Activated gamma-delta T cell treated with anti-CD3 and anti-CD28 coated beads, Interleukin-2, amount 50 U/mL, for 16 hours (primary cell): ENCODE results near the gene HOXC4.

Experiments used
- DNase-seq: peaks from one replicate; pipeline ENCODE4 v3.0.0-alpha.2; 2020; ENCODE audit warnings: low read depth

HOXC4 gene

DNA sequence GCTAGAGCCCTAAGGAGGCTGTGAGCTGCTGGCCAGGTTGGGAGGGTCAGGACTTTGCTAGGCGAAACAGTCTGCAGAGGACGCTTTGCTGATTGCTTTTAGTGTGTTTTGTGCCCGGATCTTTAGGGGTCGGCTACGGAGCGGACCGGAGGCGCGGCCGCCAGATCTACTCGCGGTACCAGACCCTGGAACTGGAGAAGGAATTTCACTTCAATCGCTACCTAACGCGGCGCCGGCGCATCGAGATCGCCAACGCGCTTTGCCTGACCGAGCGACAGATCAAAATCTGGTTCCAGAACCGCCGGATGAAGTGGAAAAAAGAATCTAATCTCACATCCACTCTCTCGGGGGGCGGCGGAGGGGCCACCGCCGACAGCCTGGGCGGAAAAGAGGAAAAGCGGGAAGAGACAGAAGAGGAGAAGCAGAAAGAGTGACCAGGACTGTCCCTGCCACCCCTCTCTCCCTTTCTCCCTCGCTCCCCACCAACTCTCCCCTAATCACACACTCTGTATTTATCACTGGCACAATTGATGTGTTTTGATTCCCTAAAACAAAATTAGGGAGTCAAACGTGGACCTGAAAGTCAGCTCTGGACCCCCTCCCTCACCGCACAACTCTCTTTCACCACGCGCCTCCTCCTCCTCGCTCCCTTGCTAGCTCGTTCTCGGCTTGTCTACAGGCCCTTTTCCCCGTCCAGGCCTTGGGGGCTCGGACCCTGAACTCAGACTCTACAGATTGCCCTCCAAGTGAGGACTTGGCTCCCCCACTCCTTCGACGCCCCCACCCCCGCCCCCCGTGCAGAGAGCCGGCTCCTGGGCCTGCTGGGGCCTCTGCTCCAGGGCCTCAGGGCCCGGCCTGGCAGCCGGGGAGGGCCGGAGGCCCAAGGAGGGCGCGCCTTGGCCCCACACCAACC, 23.9 kb upstream of the HOXC4 start:
- no peak for DNase-seq

DNA sequence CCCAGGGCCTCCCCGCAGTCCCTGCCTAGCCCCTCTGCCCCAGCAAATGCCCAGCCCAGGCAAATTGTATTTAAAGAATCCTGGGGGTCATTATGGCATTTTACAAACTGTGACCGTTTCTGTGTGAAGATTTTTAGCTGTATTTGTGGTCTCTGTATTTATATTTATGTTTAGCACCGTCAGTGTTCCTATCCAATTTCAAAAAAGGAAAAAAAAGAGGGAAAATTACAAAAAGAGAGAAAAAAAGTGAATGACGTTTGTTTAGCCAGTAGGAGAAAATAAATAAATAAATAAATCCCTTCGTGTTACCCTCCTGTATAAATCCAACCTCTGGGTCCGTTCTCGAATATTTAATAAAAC, 23.2 kb upstream of the HOXC4 start:
- DNase-seq: no peak

DNA sequence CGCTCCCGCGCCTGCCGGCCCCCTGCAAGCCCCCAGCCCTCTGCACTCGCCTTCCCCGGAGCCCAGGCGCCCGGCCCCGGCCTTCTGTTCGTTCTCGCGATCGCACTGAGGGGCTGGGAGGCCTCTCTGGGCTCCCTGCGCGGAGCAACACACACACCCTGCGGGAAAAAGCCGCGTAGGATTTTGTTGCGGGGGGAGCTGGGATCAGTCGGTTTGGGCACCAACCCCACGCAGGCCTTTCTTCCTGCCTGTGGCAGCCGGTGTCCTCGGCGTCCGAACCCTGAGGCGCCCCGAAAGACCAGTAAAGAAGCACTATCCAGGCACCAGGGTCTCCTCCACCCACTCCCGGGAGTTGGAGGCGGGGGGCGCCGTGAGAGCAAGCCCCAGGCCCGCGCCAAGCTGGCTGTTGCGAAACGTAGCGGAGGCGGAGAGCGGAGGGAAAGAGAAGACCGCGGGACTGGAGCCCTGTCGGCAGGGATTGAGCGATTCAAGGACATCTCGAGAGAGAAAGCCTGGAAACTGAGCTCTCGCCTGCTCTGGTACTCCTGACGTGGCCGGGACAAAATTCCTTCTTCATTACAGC, 22.7 kb upstream of the HOXC4 start:
- no peak for DNase-seq

DNA sequence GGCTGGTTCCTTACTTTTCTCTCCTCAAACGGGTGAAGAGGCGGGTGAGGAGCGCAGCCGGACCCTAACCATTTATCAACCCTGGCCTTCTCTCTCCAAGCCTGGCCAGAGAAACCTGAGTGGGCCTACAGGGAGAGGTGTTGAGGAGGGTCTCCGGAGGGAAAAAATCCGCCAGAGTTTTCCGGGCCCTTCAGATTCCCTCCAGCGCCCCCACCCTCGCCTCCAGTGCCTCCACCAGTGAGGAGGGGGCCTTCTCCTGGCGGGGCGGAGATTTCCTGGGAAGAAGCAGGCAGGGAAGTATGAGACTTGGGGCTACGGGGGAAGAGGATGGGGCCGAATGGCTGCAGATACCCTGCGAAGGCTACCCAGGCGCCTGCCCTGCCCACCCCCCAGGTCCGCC, 22.2 kb upstream of the HOXC4 start:
- DNase-seq: no peak

DNA sequence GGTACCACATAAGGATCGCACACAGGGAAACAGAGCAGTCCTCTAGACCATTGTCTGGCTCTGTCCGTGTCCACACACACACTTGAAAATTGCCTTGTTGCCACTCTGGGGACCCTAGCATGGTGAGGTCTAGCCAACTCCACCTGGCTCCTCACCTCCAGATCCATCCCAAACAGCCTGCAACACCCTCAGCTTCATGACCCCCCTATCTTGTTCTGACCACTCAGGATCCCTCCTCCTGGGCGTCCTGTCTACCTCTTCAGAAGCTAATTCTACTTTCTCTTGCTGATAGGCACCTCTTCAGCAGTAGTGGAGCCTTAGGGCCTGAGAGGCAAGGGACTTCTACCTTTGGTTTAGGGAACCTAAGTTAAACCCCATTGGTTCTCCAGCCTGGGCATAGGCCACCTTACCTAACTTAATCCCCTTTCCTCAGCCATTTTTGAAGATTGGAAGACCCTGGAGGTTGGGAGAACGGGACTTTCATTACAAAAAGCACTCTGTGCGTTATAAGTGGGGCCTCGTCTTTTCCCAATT, 21.5 kb upstream of the HOXC4 start:
- no peak for DNase-seq

DNA sequence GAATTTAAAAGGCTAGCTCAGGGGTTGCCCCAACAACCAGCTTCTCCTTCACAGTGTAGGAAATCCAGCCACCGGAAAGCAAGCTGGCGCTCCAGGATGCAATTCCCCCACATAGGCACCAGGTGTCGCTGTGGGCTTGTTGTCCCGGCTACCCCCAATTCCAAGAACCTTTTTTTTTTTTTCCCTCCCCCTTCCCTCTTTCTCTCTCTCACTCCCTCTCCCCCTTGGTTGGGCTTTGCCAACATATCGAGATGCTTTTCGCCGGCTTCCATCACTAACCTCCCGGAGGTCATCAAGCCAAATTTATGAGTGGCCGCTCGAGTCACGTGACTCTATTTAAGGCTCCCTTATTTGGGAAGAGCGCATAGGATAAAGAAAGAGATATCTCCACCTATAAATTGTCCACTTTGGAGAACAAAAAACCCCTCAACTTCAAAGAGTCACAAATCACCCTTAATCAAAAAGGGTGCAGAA, 21.0 kb upstream of the HOXC4 start, which contains the start of gene HOXC5:
HOXC5 (plus strand) TSS at position 424 of the 474 bp plus-strand sequence. CDS start 73 bp downstream, outside the sequence.
- peak; percentile 42 for DNase-seq

DNA sequence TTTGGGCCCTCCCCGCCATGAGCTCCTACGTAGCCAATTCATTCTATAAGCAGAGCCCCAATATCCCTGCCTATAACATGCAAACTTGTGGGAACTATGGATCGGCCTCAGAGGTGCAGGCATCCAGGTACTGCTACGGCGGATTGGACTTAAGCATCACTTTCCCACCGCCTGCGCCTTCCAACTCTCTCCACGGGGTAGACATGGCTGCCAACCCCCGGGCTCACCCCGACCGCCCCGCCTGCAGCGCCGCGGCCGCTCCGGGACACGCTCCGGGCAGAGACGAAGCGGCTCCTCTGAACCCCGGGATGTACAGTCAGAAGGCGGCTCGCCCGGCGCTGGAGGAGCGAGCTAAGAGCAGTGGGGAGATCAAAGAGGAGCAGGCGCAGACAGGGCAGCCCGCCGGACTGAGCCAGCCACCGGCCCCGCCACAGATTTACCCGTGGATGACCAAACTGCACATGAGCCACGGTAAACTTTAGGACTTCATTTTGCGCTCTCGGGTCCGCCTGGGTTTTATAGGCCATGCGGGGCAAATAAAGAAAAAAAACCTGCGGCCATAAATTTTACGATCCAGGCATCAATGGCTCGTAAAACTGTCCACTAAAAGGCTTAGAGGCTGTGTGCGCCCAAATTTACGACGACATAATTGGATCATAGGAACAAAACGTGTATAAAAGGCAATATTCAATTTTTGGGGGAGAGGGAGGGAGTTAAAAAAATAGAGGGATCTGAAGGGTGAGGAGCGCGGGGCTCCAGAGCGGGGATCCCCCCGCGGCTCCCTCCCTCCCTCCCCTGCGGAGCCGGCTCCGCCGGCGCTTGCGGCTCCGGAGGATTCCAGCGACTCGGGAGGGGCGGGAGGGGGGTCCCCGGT, 20.3 kb upstream of the HOXC4 start:
- no peak for DNase-seq

DNA sequence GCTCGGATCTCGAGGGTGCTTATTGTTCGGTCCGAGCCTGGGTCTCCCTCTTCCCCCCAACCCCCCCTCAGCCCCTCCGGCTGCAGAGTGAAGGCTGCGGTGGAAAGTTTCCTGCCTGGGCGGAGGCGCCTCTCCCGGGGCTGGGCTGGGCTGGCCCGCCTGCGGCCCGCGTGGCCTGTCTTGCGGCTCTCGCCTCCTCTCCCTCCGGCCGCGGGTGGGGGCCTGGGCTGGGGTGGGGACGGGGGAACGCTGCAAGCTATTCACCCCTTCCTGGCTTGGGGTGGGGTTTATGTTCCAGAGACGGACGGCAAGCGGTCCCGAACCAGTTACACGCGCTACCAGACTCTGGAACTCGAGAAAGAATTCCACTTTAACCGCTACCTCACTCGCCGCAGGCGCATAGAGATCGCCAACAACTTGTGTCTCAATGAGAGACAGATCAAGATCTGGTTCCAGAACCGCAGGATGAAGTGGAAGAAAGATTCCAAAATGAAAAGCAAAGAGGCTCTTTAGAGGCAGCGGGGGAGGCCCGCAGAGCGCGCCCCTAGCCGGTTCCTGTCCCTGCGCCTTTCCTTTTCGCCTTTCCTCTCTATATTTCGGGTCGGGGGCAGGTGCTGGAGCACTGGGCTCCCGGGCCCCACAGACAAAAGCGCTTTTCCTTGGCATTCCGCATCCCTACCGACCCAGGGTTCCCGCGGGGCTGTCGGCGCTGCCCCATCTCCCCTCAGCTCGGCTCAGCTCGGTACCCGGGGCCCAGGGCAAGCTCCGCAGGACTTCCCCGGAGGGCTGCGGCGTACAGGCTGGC, 19.5 kb upstream of the HOXC4 start:
- no peak for DNase-seq

DNA sequence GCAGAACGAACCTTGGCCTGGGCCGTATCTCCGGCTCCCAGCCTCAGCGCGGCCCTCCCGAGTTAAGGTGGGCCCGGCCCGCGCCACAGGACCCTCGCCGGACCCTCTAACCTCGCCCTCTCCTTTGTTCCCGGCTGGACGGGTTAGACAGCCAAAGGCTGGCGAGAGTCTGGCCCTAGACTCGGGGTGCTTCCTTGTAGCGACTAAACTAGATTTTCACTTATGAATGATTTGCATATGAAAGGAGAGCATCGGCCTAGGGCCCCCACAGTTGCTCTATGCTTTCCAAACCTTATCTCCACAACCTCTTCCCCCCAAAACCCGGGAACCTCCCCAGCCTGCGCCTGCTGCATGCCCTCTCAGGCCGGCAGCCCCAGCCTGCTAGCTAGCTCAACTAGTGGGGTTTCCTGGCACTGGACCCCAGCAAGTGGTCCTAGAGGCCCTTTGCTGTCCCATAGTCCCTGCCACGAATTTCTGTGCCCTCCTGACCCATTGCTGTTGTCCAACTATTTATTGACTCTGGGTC, 18.8 kb upstream of the HOXC4 start:
- no peak for DNase-seq

DNA sequence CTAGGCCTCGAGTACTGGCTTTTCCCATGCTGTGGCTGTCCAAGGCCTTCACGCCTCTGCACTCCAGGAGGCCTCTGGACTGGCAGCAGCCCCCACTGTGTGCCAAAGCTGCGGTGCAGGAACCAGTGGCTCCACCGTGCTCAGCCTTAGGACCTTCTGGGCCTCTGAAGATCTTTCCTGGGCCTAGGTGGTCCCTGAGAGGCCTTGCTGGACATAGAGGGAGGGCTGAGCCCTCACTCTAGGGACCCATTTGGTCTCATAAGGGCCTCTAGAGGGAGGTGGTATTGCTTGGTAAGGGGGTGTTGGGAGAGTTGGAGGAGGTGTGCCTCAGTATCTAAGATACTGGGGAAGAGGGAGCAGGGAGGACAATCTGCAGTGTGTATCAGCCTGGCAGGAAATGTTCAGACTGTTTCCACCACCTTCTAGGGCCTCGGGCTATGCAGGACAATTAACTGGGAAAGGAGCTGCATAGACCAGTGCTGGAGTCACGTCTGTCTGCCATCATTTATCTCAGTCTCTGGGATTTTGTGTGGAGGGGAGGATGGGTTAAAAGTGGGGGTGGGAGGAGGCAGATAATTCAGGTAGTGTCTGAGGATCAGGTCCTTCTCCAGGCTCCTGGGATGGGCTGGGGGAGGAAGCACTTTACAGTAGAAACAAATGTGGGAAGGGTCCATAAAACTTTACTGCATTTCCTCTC, 17.9 kb upstream of the HOXC4 start:
- no peak for DNase-seq

DNA sequence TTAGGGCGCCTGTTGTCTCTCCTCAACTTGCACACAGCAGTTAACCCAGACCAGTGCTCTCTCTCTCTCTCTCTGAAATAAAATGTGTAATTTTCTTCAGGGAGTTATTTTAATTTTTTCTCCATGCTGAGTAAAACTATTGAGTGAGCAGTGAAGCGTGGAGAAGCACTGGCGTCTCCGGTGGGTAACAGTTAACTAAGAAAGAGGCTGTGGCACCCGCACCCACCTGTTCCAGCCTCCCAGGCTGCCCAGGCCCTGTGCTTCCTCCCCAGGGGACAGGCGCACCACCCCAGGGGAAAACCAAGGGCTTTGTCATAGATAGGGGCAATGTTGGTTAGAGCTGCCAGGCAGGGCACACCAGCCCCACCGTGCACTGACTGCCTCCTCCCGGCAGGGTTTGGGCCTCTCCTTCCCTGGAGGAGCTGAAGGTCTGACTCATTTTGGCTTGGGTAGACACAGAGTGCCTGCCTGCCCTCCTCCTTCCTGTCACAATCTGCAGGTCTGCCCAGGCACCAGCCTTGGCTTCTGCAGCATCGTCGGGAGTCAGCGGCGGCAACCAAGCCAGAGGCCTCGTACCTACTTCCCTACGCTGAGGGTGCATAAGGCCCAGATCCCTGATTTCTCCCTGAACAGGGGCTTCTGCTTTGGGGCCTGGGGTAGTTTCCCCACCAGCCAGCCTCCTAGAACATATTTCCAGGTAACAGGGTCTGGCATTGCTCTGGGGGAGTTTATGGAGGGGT, 16.8 kb upstream of the HOXC4 start:
- no peak for DNase-seq

DNA sequence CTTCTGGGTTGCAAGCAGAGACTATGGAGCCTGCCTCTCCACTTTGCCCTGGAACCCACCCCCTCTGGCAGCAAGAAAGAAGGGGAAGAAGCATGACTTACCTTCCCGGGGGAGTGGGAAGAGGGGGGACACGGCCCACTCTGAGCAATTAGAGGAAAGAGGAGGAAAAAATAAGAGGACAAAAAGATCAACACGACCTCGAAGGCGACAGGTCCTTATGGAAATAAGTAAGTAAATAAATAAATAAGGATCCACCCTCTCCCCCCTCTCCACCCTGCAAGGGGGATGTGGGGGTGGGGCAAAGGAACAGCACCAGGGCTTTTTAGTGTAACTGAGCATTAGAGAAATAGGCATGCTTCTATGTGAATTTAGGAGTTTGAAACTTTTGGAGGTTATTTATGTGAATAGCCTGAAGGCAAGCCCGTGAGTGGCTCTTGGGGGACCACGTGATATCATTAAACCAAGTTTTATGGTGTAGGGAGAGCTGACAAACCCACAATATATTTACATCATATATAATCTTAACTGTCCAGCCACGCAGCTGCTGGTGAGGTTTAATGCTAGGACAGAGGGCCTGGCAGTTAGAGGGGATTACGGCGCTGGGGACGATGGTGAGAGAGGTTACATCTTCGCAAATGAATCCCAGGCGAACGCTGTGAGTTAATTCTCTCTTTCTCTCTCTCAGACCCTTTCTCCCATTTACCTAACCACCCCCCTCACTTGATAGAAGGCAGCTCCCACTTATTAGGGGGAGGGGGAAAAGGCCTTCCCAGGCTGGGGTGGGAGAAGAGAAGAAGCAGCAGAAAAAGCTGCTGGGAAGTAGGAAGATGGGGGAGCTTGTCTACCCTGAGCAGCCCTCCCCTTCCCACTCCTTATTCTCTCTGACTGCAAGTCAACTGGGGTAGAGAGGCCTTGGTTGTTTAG, 16.0 kb upstream of the HOXC4 start:
- DNase-seq: no peak

DNA sequence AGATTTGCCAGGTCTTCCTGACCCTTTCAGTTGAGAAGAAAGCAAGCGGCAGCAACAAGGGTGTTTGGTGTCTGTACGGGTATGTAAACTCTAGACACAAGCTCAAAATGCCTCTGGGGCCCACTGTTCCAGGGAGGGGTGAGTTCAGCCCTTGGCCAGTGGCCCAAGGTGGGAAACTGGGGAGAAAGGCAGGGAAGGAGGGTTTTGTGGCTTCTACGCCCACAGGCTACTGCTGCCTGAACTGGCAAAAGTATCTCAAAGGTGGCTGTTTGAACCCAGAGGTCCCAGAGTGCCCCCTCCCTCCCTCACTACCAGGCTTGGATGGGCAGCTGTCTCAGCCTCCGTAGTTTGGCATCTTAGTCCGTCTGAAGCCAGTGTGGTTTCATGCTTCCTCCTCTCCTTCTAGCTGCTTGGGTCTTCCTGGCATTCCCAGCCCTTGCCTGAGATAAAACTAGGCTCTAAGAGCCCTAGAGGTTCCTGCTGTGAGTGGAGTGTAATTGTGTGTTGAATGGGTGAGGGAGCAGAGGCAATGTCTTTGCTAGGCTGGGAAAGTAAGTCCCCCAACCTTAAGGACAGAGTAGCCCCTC, 15.3 kb upstream of the HOXC4 start:
- DNase-seq: no peak

DNA sequence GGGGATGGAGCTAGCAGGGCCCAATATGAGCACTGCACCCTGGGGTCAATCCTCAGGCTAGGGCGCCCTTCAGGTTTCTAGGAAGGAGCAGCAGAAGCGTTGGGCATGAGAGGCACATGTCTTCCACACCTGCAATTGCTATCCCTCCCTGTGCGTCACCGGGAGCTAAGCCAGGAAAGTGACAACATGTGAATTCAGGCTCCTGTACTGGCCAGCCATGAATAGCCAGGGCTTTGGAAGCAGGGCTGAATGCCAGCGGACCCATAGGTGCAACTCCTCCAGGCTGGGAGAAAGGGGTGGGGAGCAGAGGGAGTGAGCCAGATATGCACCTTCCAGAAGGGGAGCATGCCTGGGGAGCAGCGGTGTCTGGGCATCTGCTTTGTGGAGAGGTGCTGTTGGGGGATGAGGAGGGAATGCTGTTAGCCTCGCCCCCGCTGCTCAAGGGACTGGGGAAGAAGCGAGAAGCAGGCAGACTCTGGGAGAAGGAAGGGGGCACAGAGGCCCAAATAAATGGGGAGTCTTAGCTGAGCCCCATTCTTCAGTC, 14.7 kb upstream of the HOXC4 start:
- no peak for DNase-seq

DNA sequence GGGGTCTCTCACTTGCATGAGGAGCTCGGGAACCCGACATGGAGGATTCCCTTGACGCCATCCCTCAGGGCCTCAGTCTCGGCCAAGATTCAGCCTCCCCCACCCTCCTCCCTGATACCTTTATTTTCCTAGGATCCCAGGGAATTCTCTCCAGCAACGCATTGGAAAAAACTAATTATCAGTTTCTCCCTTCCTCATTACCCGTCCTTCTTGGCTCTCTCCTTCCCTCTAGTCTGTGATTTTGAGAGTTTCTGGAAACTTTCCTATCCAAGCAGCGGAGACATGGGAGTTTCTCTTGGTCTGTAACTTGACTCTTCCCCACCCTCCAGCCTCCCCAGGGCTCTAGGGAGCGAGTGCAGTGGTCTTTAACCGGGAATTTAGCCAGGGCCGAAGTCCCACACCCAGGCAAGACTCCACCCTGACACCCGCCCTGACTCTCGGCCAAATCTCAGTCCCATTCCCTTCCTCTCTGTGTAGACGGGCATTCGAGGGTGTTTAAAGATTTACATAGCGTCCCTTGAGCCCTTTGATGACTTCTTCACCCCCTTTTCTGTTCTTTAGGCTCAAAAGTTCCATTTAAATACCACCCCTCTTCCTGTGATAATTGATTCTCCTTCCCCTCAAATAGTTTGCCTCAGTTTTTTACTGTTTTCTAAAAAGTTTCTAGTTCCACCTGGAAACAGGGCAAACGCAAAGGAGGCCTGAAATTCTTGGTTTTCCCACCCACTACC, 14.1 kb upstream of the HOXC4 start:
- no peak for DNase-seq

DNA sequence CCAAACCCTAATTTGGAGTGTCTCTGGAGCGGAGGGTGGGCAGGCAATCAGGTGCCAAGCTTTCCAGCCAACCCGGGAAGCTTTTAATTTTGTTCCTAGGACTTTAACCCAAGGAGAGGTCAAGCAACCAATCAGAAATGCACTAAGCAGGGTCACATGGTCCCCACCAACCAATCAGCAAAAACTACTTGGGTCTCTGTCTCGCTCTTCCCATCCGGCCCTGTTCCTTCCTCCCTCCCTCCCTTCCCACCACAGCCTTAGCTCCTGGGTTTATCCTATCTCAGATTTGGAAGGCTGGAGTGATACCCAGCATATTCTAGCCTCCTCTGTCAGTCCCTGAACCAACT, 13.5 kb upstream of the HOXC4 start:
- DNase-seq: no peak

DNA sequence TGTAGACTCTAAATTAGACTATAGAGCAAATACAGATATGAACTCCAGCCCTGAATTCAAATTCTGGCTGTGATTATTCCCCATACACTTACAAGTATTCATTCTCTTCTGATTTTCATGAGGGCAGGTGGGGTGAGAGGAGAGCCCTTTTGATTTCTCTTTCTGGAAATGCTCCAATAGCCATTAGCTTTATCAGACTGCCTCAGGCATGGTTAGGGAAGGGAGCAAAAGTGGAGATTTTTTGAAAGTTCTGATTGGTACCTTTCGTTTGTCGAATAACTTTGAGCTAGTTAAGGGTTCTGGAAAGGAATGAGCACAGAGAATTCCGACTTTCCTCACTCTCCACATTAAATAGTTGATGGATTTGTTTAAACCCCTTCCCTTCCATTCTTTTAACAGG, 13.0 kb upstream of the HOXC4 start:
- no peak for DNase-seq
